Cortex of kidney (tissue), 1 donor: ENCODE data around the gene PDGFB.

Experiments
- DNase-seq: peaks from one replicate; lab custom pipeline; 2025; lab: John Stamatoyannopoulos, UW

The PDGFB gene

GRCh38 chr22:39240831-39241793 is 3.7 kb downstream of the PDGFB start:
- no peak for DNase-seq

GRCh38 chr22:39239561-39240423 is 5.0 kb downstream of the PDGFB start:
- no peak for DNase-seq

GRCh38 chr22:39238966-39239505 is 5.7 kb downstream of the PDGFB start:
- no peak for DNase-seq

- DNase-seq, result no peak
These were observed 6.2 kb downstream of the PDGFB start for GRCh38 chr22:39238561-39238960.

- DNase-seq, result no peak
These were observed 6.7 kb downstream of the PDGFB start for GRCh38 chr22:39238101-39238466.

- DNase-seq, result no peak
These were observed 7.3 kb downstream of the PDGFB start for GRCh38 chr22:39237318-39238100.

- DNase-seq, result no peak
These were observed 8.2 kb downstream of the PDGFB start for GRCh38 chr22:39236321-39237317.

GRCh38 chr22:39234867-39235687 is 9.7 kb downstream of the PDGFB start:
- no peak for DNase-seq

- DNase-seq, result no peak
These were observed 10.4 kb downstream of the PDGFB start for GRCh38 chr22:39234472-39234787.

GRCh38 chr22:39233710-39234471 is 10.9 kb downstream of the PDGFB start:
- no peak for DNase-seq

GRCh38 chr22:39232806-39233709 is 11.7 kb downstream of the PDGFB start:
- no peak for DNase-seq

GRCh38 chr22:39232246-39232645 is 12.5 kb downstream of the PDGFB start:
- no peak for DNase-seq

- DNase-seq, result no peak
These were observed 13.4 kb downstream of the PDGFB start for GRCh38 chr22:39231197-39231950.

- no peak for DNase-seq
These were observed 14.3 kb downstream of the PDGFB start for GRCh38 chr22:39230261-39231196.

GRCh38 chr22:39229688-39230260 is 15.0 kb downstream of the PDGFB start:
- DNase-seq, result no peak

GRCh38 chr22:39229075-39229474 is 15.7 kb downstream of the PDGFB start:
- no peak for DNase-seq
